H1 (cell line): ENCODE results near the gene IFI16. TPM values are rescaled to one million over a fixed set of nuclear protein-coding genes. Genes with fewer than 3 reads are reported as not detected.

Experiments used
- CTCF ChIA-PET: fragments of 300-600 bp; sonication (Branson Sonifier 250); formaldehyde crosslinking; loops from one replicate; lab custom pipeline; 2021; ENCODE audit not compliant: partially characterized antibody; lab: Charles Lee
- POLR2A ChIA-PET: fragments of 300-600 bp; sonication (Branson Sonifier 250); formaldehyde crosslinking; loops from one replicate; lab custom pipeline; 2021; ENCODE audit warnings: inconsistent platforms; ENCODE audit not compliant: partially characterized antibody; lab: Charles Lee
- DNase-seq, 2 experiments: peaks; one replicate each; pipeline versions ENCODE4 v3.0.0 to v3.0.0-alpha.2; 2010 to 2022; ENCODE audit warnings: low spot score in 2 of 2, low read depth in 1 of 2, mixed read lengths in 1 of 2
- FAIRE-seq: peaks from 2 replicates; lab custom pipeline; 2011; peaks lifted over from hg19 to GRCh38; lab: Jason Lieb, UNC
- H2AFZ ChIP-seq: 2 replicates; pipeline ENCODE4 v1.8.1; 2012; ENCODE audit warnings: low read length, inconsistent platforms
- H2AK5ac ChIP-seq: 2 replicates; pipeline ENCODE4 v1.6.1; 2013; ENCODE audit warnings: low read depth, low read length
- H2BK120ac ChIP-seq: replicated peaks from 2 replicates; pipeline ENCODE3; 2013; ENCODE audit warnings: low read depth, low read length, inconsistent platforms
- H2BK12ac ChIP-seq: 2 replicates; pipeline ENCODE4 v1.6.1; 2013; ENCODE audit warnings: low read depth, low read length
- H2BK15ac ChIP-seq: 2 replicates; pipeline ENCODE4 v1.6.1; 2013; ENCODE audit warnings: low read length
- H2BK20ac ChIP-seq: 2 replicates; pipeline ENCODE4 v1.6.1; 2013; ENCODE audit warnings: low read length
- H2BK5ac ChIP-seq: 2 replicates; pipeline ENCODE4 v1.6.1; 2013; ENCODE audit warnings: low read depth, low read length
- H3K14ac ChIP-seq: 2 replicates; pipeline ENCODE4 v1.6.1; 2013; ENCODE audit warnings: inconsistent platforms; ENCODE audit not compliant: insufficient read length
- H3K18ac ChIP-seq: 2 replicates; pipeline ENCODE4 v1.6.1; 2013; ENCODE audit warnings: low read length; ENCODE audit errors: extremely low read depth
- H3K23ac ChIP-seq: 2 replicates; pipeline ENCODE4 v1.6.1; 2013; ENCODE audit warnings: inconsistent platforms; ENCODE audit not compliant: insufficient read length
- H3K23me2 ChIP-seq: 2 replicates; pipeline ENCODE4 v1.6.1; 2013; ENCODE audit warnings: low read depth, low read length
- H3K27ac ChIP-seq: 2 replicates; pipeline ENCODE4 v1.6.1; 2011; ENCODE audit warnings: low read depth, low read length, inconsistent platforms
- H3K27me3 ChIP-seq, 4 experiments: replicated peaks in 1 of 4; 1 replicate in 1 of 4; 2 replicates in 3 of 4; pipeline versions ENCODE4 v1.6.1 to v1.8.1; 2011 to 2013; ENCODE audit warnings: low read length in 3 of 4, mild to moderate bottlenecking in 3 of 4, inconsistent platforms in 2 of 4, mixed read lengths in 2 of 4, moderate library complexity in 1 of 4; ENCODE audit not compliant: control insufficient read depth in 3 of 4, insufficient read depth in 3 of 4; ENCODE audit errors: extremely low read depth in 1 of 4
- H3K36me3 ChIP-seq, 4 experiments: 2 replicates each; pipeline versions ENCODE4 v1.6.1 to v1.8.1; 2011 to 2013; ENCODE audit warnings: mild to moderate bottlenecking in 4 of 4, low read length in 3 of 4, moderate library complexity in 2 of 4, control low read depth in 1 of 4, inconsistent platforms in 1 of 4; ENCODE audit not compliant: insufficient read depth in 4 of 4, control insufficient read depth in 2 of 4
- H3K4ac ChIP-seq: replicated peaks from 2 replicates; pipeline ENCODE3; 2013; ENCODE audit warnings: low read length, low read depth, mixed read lengths, inconsistent platforms; ENCODE audit not compliant: insufficient read length
- H3K4me1 ChIP-seq, 4 experiments: replicated peaks in 1 of 4; 1 replicate in 1 of 4; 2 replicates in 3 of 4; pipeline versions ENCODE4 v1.6.1 to v1.8.1; 2011 to 2013; ENCODE audit warnings: low read length in 3 of 4, inconsistent platforms in 2 of 4, mixed read lengths in 1 of 4; ENCODE audit not compliant: insufficient read depth in 4 of 4, control insufficient read depth in 3 of 4
- H3K4me2 ChIP-seq, 2 experiments: 2 replicates each; pipeline versions ENCODE4 v1.6.1 to v1.8.1; 2011 to 2013; ENCODE audit warnings: low read depth in 2 of 2, low read length in 2 of 2, control low read depth in 1 of 2, inconsistent platforms in 1 of 2, mild to moderate bottlenecking in 1 of 2; ENCODE audit not compliant: insufficient read depth in 1 of 2
- H3K4me3 ChIP-seq, 4 experiments: fragments of 200-600, 300-600 bp in 1 of 4; sonication (generic), shearing (Covaris generic), sonication (Bioruptor Twin) in 1 of 4; 2 replicates each; pipeline versions ENCODE4 v1.5.1 to v1.8.1; 2011 to 2016; ENCODE audit warnings: low read length in 4 of 4, low read depth in 3 of 4, control low read depth in 2 of 4, inconsistent platforms in 2 of 4, mild to moderate bottlenecking in 2 of 4, mixed read lengths in 1 of 4, moderate library complexity in 1 of 4; ENCODE audit not compliant: insufficient read depth in 2 of 4; ENCODE audit errors: extremely low read depth in 1 of 4
- H3K56ac ChIP-seq: replicated peaks from 2 replicates; pipeline ENCODE3; 2013; ENCODE audit warnings: low read depth, mild to moderate bottlenecking, mixed read lengths, low read length, inconsistent platforms; ENCODE audit not compliant: insufficient read length
- H3K79me1 ChIP-seq: 2 replicates; pipeline ENCODE4 v1.6.1; 2013; ENCODE audit warnings: low read depth, low read length, control low read depth
- H3K79me2 ChIP-seq, 2 experiments: 2 replicates each; pipeline versions ENCODE4 v1.6.1 to v1.8.1; 2012 to 2013; ENCODE audit warnings: low read length in 2 of 2, mild to moderate bottlenecking in 2 of 2, inconsistent platforms in 1 of 2; ENCODE audit not compliant: insufficient read depth in 2 of 2, control insufficient read depth in 1 of 2
- H3K9ac ChIP-seq, 4 experiments: replicated peaks in 1 of 4; 1 replicate in 1 of 4; 2 replicates in 3 of 4; pipeline versions ENCODE4 v1.6.1 to v1.8.1; 2011 to 2013; ENCODE audit warnings: low read depth in 3 of 4, low read length in 3 of 4, control low read depth in 2 of 4, mild to moderate bottlenecking in 2 of 4, moderate library complexity in 2 of 4, inconsistent platforms in 1 of 4; ENCODE audit errors: extremely low read depth in 1 of 4
- H3K9me3 ChIP-seq, 2 experiments: 2 replicates each; pipeline versions ENCODE4 v1.6.1 to v1.8.1; 2012 to 2013; ENCODE audit warnings: mild to moderate bottlenecking in 2 of 2, moderate library complexity in 2 of 2, control low read depth in 1 of 2, inconsistent platforms in 1 of 2, low read depth in 1 of 2, low read length in 1 of 2, mixed read lengths in 1 of 2; ENCODE audit not compliant: insufficient read depth in 2 of 2
- H4K20me1 ChIP-seq, 2 experiments: replicated peaks in 1 of 2; 2 replicates each; pipeline versions ENCODE3 to v1.8.1; 2011 to 2013; ENCODE audit warnings: inconsistent platforms in 2 of 2, low read length in 2 of 2, mild to moderate bottlenecking in 1 of 2; ENCODE audit not compliant: insufficient read depth in 2 of 2, control insufficient read depth in 1 of 2
- H4K5ac ChIP-seq: 2 replicates; pipeline ENCODE4 v1.6.1; 2013; ENCODE audit warnings: low read length, low read depth, mixed read lengths, inconsistent platforms; ENCODE audit not compliant: insufficient read length
- H4K8ac ChIP-seq: 2 replicates; pipeline ENCODE4 v1.8.0; 2013; ENCODE audit warnings: mild to moderate bottlenecking, moderate library complexity, low read length, inconsistent platforms; ENCODE audit not compliant: insufficient read depth; ENCODE audit errors: extremely low read depth
- H4K91ac ChIP-seq: replicated peaks from 2 replicates; pipeline ENCODE3; 2013; ENCODE audit warnings: low read length, mixed read lengths, inconsistent platforms; ENCODE audit not compliant: insufficient read length
- KDM4A ChIP-seq: IDR thresholded peaks from one replicate; pipeline ENCODE4 v1.7.1; 2012; ENCODE audit warnings: low read depth, mild to moderate bottlenecking, moderate library complexity, low read length, inconsistent platforms; ENCODE audit not compliant: severe bottlenecking
- KDM5A ChIP-seq: fragments of 200-600 bp; IDR thresholded peaks from 2 replicates; pipeline ENCODE4 v1.7.1; 2012; ENCODE audit warnings: mild to moderate bottlenecking, low read length, inconsistent platforms, mixed read lengths
- PHF8 ChIP-seq: fragments of 200-600 bp; sonication (generic); conservative IDR thresholded peaks from 2 replicates; pipeline ENCODE4 v1.7.1; 2012; ENCODE audit warnings: low read depth, mild to moderate bottlenecking, inconsistent platforms, low read length, moderate library complexity
- RAD21 ChIP-seq, 2 experiments: IDR thresholded peaks in 1 of 2; conservative IDR thresholded peaks in 1 of 2; 2 replicates each; pipeline ENCODE4 v1.6.1; 2011; ENCODE audit warnings: low read depth in 2 of 2, low read length in 2 of 2, improper control_type of control experiment in 1 of 2, inconsistent platforms in 1 of 2, mild to moderate bottlenecking in 1 of 2, moderate library complexity in 1 of 2
- RFX5 ChIP-seq: IDR thresholded peaks from 2 replicates; pipeline ENCODE4 v1.6.1; 2011; ENCODE audit warnings: low read depth, low read length, improper control_type of control experiment, borderline replicate concordance
- SIX5 ChIP-seq: IDR thresholded peaks from 2 replicates; pipeline ENCODE4 v1.6.1; 2011; ENCODE audit warnings: mild to moderate bottlenecking, low read depth, low read length
- SP2 ChIP-seq: IDR thresholded peaks from 2 replicates; pipeline ENCODE4 v1.6.1; 2012; ENCODE audit warnings: mild to moderate bottlenecking, low read length, inconsistent platforms
- WGBS, 2 experiments: shearing (Covaris generic) in 1 of 2; methylation state at CpG; one replicate each; pipeline versions ENCODE4 v1.1.6 to v1.1.7; 2013 to 2015; ENCODE audit warnings: low lambda C conversion rate in 2 of 2, mixed read lengths in 2 of 2, inconsistent platforms in 1 of 2, low coverage in 1 of 2, missing lambda C conversion rate in 1 of 2; ENCODE audit not compliant: insufficient replicate concordance in 2 of 2, insufficient coverage in 1 of 2, insufficient read length in 1 of 2; ENCODE audit errors: extremely low coverage in 1 of 2, missing lambda C conversion rate in 1 of 2; 5-methylcytosine and 5-hydroxymethylcytosine counted together
- polyA plus RNA-seq, 7 experiments: library from polyadenylated mRNA; depleted of rRNA in 3 of 7; stranded (reverse) in 5 of 7; unstranded in 2 of 7; fragments of >200 nt in 5 of 7; fragments of 200-250 nt in 2 of 7; gene quantifications; 1 replicate in 5 of 7; 2 replicates in 1 of 7; 4 replicates in 1 of 7; pipeline versions ENCODE4 v1.2.1 to v1.2.3, GENCODE V29; 2011 to 2013; ENCODE audit warnings: missing spikeins in 2 of 7, mixed read lengths in 2 of 7
- total RNA-seq: library from RNA; stranded (reverse); fragmentation: NEBNext Ultra II Directional; extraction: Animal tissue kit (Norgen Biotek cat#: 25700); gene quantifications from 2 replicates; pipeline ENCODE4 v1.2.1, GENCODE V29; 2021

Gene IFI16
- total and polyA plus RNA-seq, 2 of the 8 experiments (the other 6 are each of a cell fraction or from before 2014, with no cell fraction given), result 0.63 to 0.74 TPM

GRCh38 chr1:158969855-158970254 is 39.9 kb upstream of the IFI16 start:
- Histone ChIP-seq H2BK20ac (no peak overlapping the region), H3K23ac (no peak overlapping the region), H4K20me1 (no peaks in the 10 kb centered on the region), H3K18ac (no peak overlapping the region), H4K91ac (no peak overlapping the region), H3K27me3 (no peaks in the 10 kb centered on the region), H2BK15ac (no peak overlapping the region), H3K36me3 (no peaks in the 10 kb centered on the region), H3K4me3 (no peak overlapping the region), H3K9me3 (no peaks in the 10 kb centered on the region), H2BK12ac (no peak overlapping the region), H4K8ac (no peak overlapping the region), H2AK5ac (no peak overlapping the region), H3K4ac (no peak overlapping the region), H3K4me2 (no peak overlapping the region), H2BK120ac (no peak overlapping the region), H3K27ac (no peak overlapping the region), H3K56ac (no peak overlapping the region), H3K23me2 (no peaks in the 10 kb centered on the region), H3K79me2 (no peaks in the 10 kb centered on the region), H3K14ac (no peak overlapping the region), H2BK5ac (no peak overlapping the region), H2AFZ (no peak overlapping the region), H4K5ac (no peak overlapping the region), H3K9ac (no peak overlapping the region), H3K4me1 (no peaks in the 10 kb centered on the region), H3K79me1 (no peaks in the 10 kb centered on the region)
- no peak for FAIRE-seq
- ChIA-PET POLR2A (no interaction called here), CTCF (no interaction called here)
- TF ChIP-seq KDM4A (no peak), KDM5A (no peak), PHF8 (no peak), RAD21 (IDR thresholded peaks at IDR 0.05 in 1 of 2, conservative IDR thresholded peaks at IDR 0.05 in 1 of 2; ENCODE audit: low read depth in 2 of 2, low read length in 2 of 2) (no peak), SP2 (no peak), SIX5 (no peak), RFX5 (no peak)
- WGBS, 2 experiments, result 86% methylated on average over 1 of the region's 1 CpG; no CpG with 5 or more reads in 1 of the 2 experiments
- no peak for DNase-seq
